Transverse colon (tissue), 1 donor: Measurements from ENCODE around the gene SEMA3F.

Source experiments
- EP300 ChIP-seq: sonication (generic); formaldehyde crosslinking; IDR thresholded peaks from one replicate; pipeline ENCODE4 v1.6.1; 2017; ENCODE audit warnings: antibody characterized with exemption, low read depth
- POLR2A ChIP-seq: fragments of 450-650 bp; IDR thresholded peaks from one replicate; pipeline ENCODE4 v1.6.1; 2016; ENCODE audit warnings: antibody characterized with exemption, mild to moderate bottlenecking, moderate library complexity

DNA sequence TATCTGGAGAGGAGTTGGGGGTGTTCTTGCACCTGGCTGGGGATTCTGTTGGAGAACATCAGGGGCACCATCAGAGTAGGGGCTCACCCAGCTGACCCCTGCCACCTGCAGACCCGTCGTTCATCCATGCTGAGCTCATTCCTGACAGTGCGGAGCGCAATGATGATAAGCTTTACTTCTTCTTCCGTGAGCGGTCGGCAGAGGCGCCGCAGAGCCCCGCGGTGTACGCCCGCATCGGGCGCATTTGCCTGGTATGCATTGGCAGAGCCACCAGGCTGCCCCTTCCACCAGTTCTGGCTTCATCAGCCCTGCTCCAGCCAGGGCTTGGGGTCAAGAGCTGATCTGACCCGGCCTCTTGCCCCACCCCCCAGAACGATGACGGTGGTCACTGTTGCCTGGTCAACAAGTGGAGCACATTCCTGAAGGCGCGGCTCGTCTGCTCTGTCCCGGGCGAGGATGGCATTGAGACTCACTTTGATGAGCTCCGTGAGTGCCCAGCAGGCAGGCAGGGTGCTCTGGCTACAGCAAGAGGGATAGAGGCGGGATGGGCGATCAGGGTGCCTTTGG is 27.5 kb downstream of the SEMA3F start:
- TF ChIP-seq POLR2A (no peak), EP300 (no peak)
